Endodermal cell (in vitro differentiated cells): ENCODE measurements around the gene HS6ST1. TPM values are rescaled to one million over a fixed set of nuclear protein-coding genes. Genes with fewer than 3 reads are reported as not detected.

Source experiments
- DNase-seq: peaks from one replicate; pipeline ENCODE4 v3.0.0-alpha.2; 2017
- H3K27ac ChIP-seq: 2 replicates; pipeline ENCODE4 v1.5.1; 2013; ENCODE audit warnings: mild to moderate bottlenecking, low read depth, low read length, moderate library complexity
- H3K27me3 ChIP-seq: 2 replicates; pipeline ENCODE4 v1.6.1; 2013; ENCODE audit warnings: mild to moderate bottlenecking, low read length, moderate library complexity; ENCODE audit not compliant: insufficient read depth, control insufficient read depth, poor library complexity, severe bottlenecking
- H3K36me3 ChIP-seq: 2 replicates; pipeline ENCODE4 v1.7.0; 2013; ENCODE audit warnings: mild to moderate bottlenecking, low read length, moderate library complexity; ENCODE audit not compliant: control insufficient read depth, insufficient read depth
- H3K4me1 ChIP-seq: one replicate; pipeline ENCODE4 v1.7.0; 2013; ENCODE audit warnings: low read length; ENCODE audit not compliant: control insufficient read depth, insufficient read depth
- H3K4me3 ChIP-seq: 2 replicates; pipeline ENCODE4 v1.5.1; 2013; ENCODE audit warnings: mild to moderate bottlenecking, low read length, moderate library complexity
- H3K9ac ChIP-seq: 2 replicates; pipeline ENCODE4 v1.6.1; 2013; ENCODE audit warnings: mild to moderate bottlenecking, low read length, moderate library complexity; ENCODE audit not compliant: poor library complexity, severe bottlenecking; ENCODE audit errors: extremely low read depth
- H3K9me3 ChIP-seq: 2 replicates; pipeline ENCODE4 v1.6.1; 2013; ENCODE audit warnings: mild to moderate bottlenecking, low read length, moderate library complexity; ENCODE audit not compliant: control insufficient read depth
- H3K27ac Mint-ChIP-seq: 2 replicates; pipeline ENCODE4 v1.8.0; 2020; ENCODE audit warnings: mixed read lengths
- H3K27me3 Mint-ChIP-seq: 2 replicates; pipeline ENCODE4 v1.8.0; 2021; ENCODE audit warnings: mild to moderate bottlenecking, mixed read lengths; ENCODE audit not compliant: insufficient read depth
- H3K36me3 Mint-ChIP-seq: 2 replicates; pipeline ENCODE4 v1.8.0; 2020; ENCODE audit warnings: low read depth, mixed read lengths
- H3K4me1 Mint-ChIP-seq: 2 replicates; pipeline ENCODE4 v1.8.0; 2020; ENCODE audit warnings: mixed read lengths
- H3K4me3 Mint-ChIP-seq: 2 replicates; pipeline ENCODE4 v1.8.0; 2020; ENCODE audit warnings: mild to moderate bottlenecking, moderate library complexity, mixed read lengths
- H3K9me3 Mint-ChIP-seq: 2 replicates; pipeline ENCODE4 v1.8.0; 2020; ENCODE audit warnings: mild to moderate bottlenecking, mixed read lengths
- CTCF ChIP-seq: fragments of 200-600 bp; sonication (generic); conservative IDR thresholded peaks from 2 replicates; pipeline ENCODE4 v1.5.0; 2021; ENCODE audit warnings: antibody characterized with exemption, mild to moderate bottlenecking
- WGBS, 2 experiments: methylation state at CpG; one replicate each; pipeline versions ENCODE4 v1.1.5 to v1.1.7; 2013; ENCODE audit warnings: missing lambda C conversion rate in 2 of 2, mixed read lengths in 1 of 2; ENCODE audit not compliant: insufficient coverage in 1 of 2, insufficient read length in 1 of 2; 5-methylcytosine and 5-hydroxymethylcytosine counted together
- total RNA-seq, 2 donors: library from RNA; stranded (reverse); fragmentation: NEBNext Ultra II Directional in 1 of 2; extraction: Animal tissue kit (Norgen Biotek cat#: 25700) in 1 of 2; gene quantifications; 2 replicates in 1 of 2; 3 replicates in 1 of 2; pipeline ENCODE4 v1.2.1, GENCODE V29; 2021

Gene HS6ST1
- total RNA-seq, 2 donors from 2014 or later = 93.0 to 106 TPM

- peak; percentile 70 for TF ChIP-seq CTCF
- Mint-ChIP-seq H3K4me1 (peaks cover 66% of the 10 kb centered on the region), H3K36me3 (peaks cover 19% of the 10 kb centered on the region), H3K4me3 (peak overlapping the region; percentile 35), H3K27me3 (no peaks in the 10 kb centered on the region), H3K27ac (peak overlapping the region; percentile 87), H3K9me3 (no peaks in the 10 kb centered on the region)
- peak; percentile 81 for DNase-seq
- Histone ChIP-seq H3K36me3 (peaks cover 82% of the 10 kb centered on the region), H3K9me3 (no peaks in the 10 kb centered on the region), H3K4me3 (no peak overlapping the region), H3K4me1 (peaks cover 41% of the 10 kb centered on the region), H3K27me3 (no peaks in the 10 kb centered on the region), H3K27ac (peak overlapping the region; percentile 51), H3K9ac (peak overlapping the region; percentile 23)
- WGBS, 2 experiments = 76 to 79% methylated on average over 16 to 24 of the region's 24 CpGs
Observed at GRCh38 chr2:128306081-128306930, 12.4 kb downstream of the HS6ST1 start.

- H3K4me1 ChIP-seq = peaks cover 41% of the 10 kb centered on the region
- H3K27me3 ChIP-seq = no peaks in the 10 kb centered on the region
- no peaks in the 10 kb centered on the region for H3K27me3 Mint-ChIP-seq
- no peak for DNase-seq
- peaks cover 59% of the 10 kb centered on the region for H3K4me1 Mint-ChIP-seq
- peak overlapping the region; percentile 35 for H3K4me3 Mint-ChIP-seq
- TF ChIP-seq CTCF = no peak
- H3K9me3 ChIP-seq = no peaks in the 10 kb centered on the region
- peak overlapping the region; percentile 23 for H3K9ac ChIP-seq
- H3K4me3 ChIP-seq = no peak overlapping the region
- 85 to 86% methylated on average over 9 to 11 of the region's 11 CpGs for WGBS, 2 experiments
- peaks cover 19% of the 10 kb centered on the region for H3K36me3 Mint-ChIP-seq
- H3K27ac ChIP-seq = peak overlapping the region; percentile 51
- no peaks in the 10 kb centered on the region for H3K9me3 Mint-ChIP-seq
- peak overlapping the region; percentile 83 for H3K27ac Mint-ChIP-seq
- peaks cover 76% of the 10 kb centered on the region for H3K36me3 ChIP-seq
Observed at GRCh38 chr2:128305555-128306080, 13.1 kb downstream of the HS6ST1 start.

- 20 to 80% methylated on average over 1 to 11 of the region's 11 CpGs for WGBS, 2 experiments
- peaks cover 35% of the 10 kb centered on the region for H3K4me1 ChIP-seq
- H3K27ac ChIP-seq = peak overlapping the region; percentile 51
- H3K27me3 ChIP-seq = no peaks in the 10 kb centered on the region
- Mint-ChIP-seq H3K4me1 (peaks cover 52% of the 10 kb centered on the region), H3K36me3 (peaks cover 19% of the 10 kb centered on the region), H3K27ac (peak overlapping the region; percentile 83), H3K27me3 (no peaks in the 10 kb centered on the region), H3K4me3 (no peak overlapping the region), H3K9me3 (no peaks in the 10 kb centered on the region)
- no peak for TF ChIP-seq CTCF
- H3K4me3 ChIP-seq = no peak overlapping the region
- H3K9ac ChIP-seq = no peak overlapping the region
- peaks cover 70% of the 10 kb centered on the region for H3K36me3 ChIP-seq
- H3K9me3 ChIP-seq = no peaks in the 10 kb centered on the region
- peak; percentile 75 for DNase-seq
Observed at GRCh38 chr2:128304715-128305554, 13.7 kb downstream of the HS6ST1 start.
